HG03045 (cell line): ENCODE data around the gene OR6F1.
A peak's percentile ranks its signal among the peaks of the same experiment; 100 is the strongest.
"Not testable (repeated sequence)": the region's sequence is repeated elsewhere in the genome, so short reads cannot be mapped to it uniquely, and the experiment has no call there.

Source experiments
- ATAC-seq: cut with Tn5 transposase; IDR thresholded peaks from one replicate; pipeline ENCODE4 v1.9.1; 2021; ENCODE audit warnings: mild to moderate bottlenecking, moderate library complexity; ENCODE audit not compliant: unreplicated experiment

OR6F1 gene

DNA sequence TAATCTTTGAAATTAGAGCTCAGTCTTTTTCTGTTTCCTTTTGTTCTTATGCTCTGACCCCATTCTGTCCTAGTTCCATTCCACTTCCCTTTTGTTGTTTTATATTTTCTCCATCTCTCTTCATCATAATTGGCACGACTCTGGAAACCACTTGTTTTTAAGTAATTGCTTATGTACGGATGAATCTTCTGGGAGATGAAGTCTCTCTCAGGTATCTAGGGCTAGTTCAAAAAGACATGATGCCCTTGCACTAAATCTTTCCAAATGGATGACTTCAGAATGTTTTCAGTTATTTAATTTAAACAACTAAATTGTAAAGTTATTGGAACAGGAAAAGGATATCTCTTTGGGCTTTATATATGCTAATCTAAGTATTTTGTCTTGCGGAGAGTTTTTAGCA is at the start of gene OR6F1:
TSS of gene OR6F1 (minus strand) at position 101 of the 400 bp plus-strand sequence. CDS start 3,891 bp downstream, outside the sequence.
- no peak for ATAC-seq

DNA sequence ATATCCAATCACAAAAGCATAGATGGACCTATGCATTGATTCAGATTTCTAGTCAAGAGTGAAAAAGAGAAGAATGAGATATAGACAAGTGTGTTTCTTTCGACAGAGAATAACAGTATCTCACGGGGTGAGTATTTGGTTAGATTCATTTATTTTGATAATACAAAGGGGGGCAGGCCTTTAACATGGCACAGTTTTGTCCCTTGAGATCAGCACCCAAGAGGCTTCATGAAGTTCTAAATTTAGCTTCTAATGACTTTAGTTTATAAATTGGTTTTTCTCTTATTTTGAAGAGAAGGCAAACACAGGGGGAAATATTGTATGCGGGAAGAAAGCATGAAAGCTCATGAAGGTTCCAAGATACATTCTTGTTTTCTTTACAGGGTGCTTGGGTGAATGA is 44.0 kb upstream of the OR6F1 start, which contains the start of gene OR1C1:
TSS of gene OR1C1 (minus strand) at position 101 of the 400 bp plus-strand sequence. CDS start 2,150 bp downstream, outside the sequence.
- ATAC-seq: no peak

DNA sequence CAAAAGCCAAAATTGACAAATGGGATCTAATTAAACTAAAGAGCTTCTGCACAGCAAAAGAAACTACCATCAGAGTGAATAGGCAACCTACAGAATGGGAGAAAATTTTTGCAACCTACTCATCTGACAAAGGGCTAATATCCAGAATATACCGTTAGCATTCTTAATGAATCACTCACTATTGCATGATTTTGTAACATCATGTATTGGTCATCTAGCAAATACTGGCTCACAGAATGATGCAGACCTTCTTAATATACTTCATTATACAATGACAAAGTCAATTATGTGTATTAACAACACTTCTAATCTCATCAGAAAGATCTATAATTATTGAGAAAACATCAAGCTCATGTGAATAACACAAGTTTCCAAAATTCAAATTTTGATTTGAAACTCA is 37.9 kb upstream of the OR6F1 start:
- not testable (repeated sequence) for ATAC-seq

DNA sequence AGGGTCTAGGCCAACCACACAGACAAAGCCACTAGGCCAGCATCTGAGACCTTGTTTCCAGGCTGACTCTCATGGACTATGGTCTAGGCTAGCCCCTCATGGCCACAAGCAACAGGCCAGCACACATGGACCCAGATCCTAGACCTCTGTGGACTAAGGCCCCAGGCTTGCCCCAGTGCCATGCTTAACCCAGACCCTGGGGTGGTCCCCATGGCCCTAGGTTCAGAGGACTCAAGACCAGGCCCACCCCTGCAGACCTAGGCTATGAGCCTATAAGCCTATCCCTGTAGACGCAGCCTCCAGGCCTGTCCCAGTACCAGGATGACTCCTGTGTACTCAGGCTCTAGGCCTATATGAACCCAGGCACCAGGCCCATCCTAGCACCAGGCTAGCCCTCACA is 33.4 kb upstream of the OR6F1 start:
- no peak for ATAC-seq

DNA sequence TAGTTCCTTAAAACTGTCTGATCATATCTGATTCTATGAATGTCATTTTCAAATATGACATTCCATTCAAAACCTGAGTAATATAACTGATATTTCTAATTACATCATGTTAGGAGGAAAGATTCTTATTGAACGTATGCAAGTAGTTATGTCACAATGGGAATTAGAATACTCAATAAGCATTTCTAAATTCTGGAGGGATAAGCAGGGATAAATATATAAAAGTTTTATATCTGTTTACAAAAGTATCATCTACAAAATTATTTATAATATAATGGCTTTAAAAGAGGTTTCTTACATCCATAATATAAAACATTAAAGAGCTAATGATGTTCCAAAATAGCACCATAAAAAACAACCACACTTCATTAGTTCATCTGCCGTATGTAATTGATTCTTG is 31.6 kb upstream of the OR6F1 start, which contains the start of gene OR14A2:
TSS of gene OR14A2 (minus strand) at position 101 of the 400 bp plus-strand sequence.
- no peak for ATAC-seq

DNA sequence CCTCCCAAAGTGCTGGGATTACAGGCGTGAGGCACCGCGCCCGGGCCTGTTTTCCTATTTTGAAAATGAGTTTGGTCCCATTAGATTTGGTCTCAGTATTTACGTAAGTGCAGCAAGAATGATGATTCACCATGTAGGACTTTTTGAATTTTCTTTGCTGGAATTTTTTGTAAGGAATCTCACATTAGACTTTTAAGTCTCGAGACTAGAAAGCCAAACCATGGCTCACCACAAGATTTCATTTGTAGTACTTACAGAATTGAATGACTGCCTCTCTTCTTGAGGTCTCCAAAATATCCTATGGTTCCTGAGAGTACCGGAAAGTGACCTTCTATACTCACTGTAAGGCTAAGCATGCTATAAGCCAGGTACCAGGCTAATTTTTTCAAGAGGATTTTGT is 31.2 kb upstream of the OR6F1 start:
- no peak for ATAC-seq

DNA sequence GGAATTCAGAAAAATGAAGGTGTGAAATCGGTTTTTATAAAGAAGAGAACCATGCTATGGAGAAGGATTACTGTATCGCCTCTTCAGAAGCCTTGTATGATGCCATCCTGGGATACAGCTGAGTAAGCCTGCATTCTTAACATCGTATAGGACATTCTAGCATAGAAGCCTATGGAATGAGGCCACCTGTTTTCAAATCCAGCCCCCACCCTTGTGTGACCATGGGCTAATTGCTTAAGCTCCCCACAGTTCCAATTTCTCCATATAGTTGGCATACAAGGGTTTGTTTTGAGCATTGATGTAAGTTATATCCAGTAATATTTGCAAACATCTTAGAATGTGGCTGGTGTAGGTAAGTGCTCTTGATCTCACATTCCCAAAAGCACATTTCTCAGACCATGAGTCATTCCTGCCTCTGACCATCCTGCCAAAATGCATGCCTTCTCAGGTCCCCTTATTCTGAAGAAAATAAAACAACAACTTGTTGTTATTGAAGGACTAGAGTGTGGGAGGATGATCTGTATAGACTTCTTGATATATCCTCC is 30.0 kb upstream of the OR6F1 start:
- no peak for ATAC-seq

DNA sequence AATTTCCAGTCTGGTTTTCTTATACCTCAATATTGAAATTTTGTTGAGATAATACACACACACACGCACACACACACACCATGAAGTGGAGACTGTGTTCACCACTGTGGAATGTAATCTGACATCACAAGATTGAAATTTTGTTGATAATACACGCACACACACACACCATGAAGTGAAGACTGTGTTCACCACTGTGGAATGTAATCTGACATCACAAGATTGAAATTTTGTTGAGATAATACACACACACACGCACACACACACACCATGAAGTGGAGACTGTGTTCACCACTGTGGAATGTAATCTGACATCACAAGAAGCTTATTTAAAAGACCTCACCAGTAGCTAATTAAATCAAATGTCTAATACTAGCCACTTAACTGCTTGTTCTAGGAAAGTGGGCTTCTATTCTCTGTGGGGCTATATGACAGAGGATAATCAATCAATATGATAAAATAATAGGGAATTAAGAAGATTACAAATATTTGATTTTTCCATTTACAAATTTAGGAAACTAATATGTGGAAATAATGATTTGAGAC is 25.8 kb upstream of the OR6F1 start:
- ATAC-seq: not testable (repeated sequence)

DNA sequence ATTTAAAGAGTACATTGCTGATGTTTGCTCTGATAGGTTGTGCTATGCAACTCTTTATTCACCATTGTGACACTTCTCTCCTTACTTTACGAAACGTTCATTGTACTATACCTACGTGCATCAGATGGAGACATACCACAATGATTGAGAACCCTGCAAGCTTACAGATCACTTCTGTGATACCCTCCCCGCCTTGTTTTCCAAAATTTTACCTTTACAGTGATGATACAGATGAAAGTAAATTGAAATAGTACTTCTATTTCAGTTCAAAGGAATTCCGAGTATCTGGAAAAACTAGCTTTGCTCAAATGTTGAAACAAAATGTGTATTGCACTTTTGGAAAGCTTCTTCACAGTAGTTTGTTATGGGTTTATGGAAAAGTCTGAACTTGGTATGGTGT is 25.3 kb upstream of the OR6F1 start:
- no peak for ATAC-seq

DNA sequence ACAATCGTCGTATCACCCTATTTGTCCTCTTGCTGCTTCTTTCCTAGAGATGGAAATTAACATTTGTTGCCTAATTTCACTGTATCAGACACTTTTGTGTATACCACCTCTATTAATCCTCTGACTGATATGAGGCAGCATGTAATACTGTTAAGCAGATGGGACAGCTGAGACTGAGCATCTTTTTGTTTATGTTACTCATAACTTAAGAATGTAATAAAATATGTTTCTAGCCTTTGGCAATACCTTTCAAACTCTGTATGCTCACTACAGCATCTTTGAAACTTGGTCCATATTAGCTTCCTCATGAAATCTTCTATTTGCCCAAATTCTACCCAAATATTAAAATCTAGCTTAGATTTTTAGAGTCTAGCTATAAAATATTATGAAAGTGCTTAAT is 24.3 kb upstream of the OR6F1 start:
- ATAC-seq: no peak

DNA sequence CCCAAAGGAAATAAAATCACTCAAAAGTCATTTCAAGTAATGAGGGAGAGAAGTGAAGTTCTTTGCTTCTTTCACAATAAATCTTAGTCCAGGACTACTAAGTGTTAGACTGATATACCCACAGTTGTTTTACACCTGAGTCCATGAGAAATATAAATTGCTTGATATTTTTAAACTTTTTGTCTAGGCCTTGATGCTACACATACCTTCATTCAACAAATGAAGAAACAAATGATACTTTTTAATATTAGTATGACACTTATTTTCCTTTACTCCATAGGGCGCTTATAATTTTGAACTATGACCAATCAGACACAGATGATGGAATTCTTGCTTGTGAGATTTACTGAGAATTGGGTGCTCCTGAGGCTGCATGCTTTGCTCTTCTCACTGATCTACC is 21.9 kb upstream of the OR6F1 start, which contains the start of gene OR14K1:
TSS of gene OR14K1 (plus strand) at position 301 of the 400 bp plus-strand sequence. CDS start at position 301, 0 bp downstream.
- no peak for ATAC-seq

DNA sequence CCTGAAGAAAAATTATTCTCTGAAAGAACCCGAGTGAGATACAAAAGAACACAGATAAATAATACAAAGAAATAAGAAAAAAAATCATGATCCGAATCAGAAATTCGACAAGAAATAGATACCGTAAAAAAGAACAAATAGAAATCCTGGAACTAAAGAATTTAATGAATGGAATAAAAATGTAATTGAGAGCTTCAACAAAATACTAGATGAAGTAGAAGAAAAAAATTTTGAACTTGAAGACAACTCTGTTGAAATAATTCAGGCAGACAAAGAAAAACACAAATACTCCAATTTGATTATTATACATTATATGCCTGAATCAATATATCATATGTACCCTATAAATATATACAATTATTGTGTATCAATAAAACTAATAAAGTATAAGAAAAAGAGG is 4.8 kb upstream of the OR6F1 start:
- no peak for ATAC-seq

DNA sequence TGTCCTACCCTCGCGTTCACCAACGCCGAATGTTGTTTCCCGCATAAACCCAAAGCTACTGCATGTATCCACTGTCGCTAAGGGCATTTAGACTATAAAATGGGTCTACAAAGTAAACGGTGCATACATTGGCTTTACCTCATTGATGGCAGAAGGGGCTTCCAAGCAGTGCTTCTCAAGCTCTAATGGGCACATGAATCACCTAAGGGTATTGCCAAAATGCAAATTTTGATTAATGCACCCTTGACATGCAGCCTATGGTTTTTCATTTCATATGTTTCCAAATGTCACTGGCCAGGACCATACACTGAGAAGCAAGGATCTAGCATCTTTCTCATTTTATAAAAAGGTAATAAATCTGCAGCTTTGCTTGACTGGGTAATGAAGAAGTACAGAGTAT is 2.7 kb downstream of the OR6F1 start:
- no peak for ATAC-seq

DNA sequence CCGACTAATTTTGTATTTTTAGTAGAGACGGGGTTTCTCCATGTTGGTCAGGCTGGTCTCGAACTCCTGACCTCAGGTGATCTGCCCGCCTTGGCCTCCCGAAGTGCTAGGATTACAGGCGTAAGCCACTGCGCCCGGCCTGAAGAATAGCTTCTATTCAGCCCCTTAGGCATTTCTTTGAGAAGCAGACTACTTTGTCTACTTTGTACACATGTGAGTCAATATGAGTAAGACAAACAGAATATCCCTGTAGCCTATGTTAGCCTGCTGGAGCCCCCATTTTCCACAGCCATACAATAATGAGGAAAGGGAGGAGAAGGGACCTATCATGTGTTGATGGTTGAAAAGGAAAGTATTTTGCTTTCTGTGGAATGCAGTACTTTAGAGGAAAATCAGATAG is 5.8 kb downstream of the OR6F1 start:
- ATAC-seq: not testable (repeated sequence)

DNA sequence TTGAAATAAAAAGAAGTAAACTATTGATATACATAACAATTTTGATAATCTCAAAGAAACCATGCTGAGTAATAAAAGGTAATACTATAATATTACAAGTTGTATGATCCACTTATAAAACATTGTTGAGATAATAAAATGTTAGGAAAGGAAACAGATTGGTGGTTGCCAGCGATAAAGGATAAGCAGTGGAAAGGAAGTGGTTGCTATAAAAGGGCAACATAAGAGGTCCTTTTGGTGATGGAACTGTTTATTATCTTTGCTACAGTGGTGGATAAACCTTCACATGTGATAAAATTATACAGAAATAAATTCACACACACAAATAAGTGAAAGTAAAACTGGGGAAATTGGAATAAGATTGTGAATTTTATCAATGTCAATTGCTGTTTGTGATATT is 15.1 kb downstream of the OR6F1 start:
- ATAC-seq: no peak

DNA sequence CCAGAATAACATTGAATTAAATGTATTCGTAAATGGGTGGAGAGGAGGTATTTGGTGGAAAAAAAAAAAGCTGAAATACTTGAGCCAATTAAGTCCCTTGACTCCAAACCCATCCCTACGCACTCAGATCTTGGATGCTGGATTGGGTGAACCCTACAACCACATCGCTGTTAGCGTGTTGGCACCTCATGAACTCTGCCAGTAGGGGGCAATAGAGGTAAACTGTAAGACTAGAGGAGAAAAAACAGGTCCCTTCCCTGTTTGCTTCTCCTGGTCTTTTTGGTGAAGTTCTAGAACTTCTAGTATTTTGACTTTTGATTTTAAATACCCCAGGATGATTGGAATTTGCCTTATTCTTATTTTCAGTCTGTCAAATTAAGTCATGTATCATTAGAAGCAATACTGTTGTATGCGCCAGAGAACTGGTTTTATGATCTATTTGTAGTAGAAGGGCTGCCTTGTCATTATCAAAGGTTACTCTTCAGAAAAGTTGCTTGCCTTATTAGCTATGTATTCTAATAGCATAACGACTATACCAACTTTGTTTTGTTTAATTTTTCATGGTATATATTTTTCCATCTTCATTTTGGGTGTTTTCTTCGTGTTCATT is 35.1 kb downstream of the OR6F1 start:
- ATAC-seq: peak; percentile 76

DNA sequence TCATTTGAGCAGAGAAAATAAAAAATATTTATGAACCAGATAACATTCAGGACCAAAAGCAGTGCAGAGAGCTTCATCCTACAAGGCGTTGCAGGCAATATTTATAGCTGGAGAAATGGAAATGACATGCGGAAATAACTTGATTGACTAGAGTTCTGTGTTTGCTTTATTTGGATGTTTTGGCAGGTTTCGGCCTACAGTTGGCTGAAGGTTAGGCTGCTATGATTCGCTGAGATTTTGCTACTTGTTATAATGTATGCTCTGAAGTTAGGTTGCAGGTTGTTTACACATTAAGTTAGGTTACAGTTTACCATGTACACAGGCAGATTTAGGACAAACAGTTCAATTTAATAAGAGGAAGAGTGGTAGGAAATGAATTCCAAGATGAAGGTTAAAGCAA is 36.3 kb downstream of the OR6F1 start:
- no peak for ATAC-seq

DNA sequence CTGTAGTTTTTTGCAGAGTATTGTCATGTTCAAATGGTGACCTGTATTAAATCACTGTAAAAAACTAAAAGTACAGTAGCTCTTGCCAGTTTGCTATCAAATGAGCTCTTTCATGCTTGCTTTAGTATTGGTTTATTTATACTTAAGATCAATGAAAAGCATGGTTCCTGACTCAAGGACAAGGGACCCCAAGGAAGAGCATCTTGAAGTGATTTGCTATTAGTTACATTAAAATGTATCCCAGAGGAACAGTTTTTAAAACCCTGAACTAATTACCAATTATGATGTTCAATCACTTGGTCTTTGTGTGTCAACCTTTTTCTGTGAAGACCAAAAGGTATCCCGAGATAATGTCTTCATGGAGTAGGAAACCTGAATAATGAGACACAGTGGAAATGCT is 36.8 kb downstream of the OR6F1 start, which contains the start of gene OR13G1:
TSS of gene OR13G1 (minus strand) at position 101 of the 400 bp plus-strand sequence. CDS start 6,698 bp downstream, outside the sequence.
- no peak for ATAC-seq

DNA sequence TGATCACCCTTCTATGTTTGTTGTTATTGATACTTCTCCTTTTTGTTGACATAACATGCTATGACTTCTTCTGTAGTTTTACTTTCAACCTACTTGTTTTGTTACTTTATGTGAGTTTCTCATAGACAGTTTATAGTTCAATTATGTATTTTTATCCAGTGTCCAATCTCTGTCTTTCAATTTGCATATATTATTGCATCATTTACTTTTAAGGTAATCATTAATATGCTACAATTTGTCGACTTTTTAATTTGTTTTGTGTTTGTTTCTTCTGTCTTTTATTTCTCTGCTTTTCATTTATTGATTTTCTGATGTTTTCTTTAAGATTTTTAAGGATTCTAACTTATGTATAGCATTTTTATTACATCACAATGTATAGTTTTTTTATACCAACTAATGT is 47.2 kb downstream of the OR6F1 start:
- ATAC-seq: no peak
